ENCODE data around the gene RBM38.

RBM38 gene

GRCh38 chr20:57443349-57444265 is 52.4 kb downstream of the RBM38 start:
- Histone ChIP-seq H3K4me1 (ENCODE audit: insufficient read depth, low read length) (peaks cover 69% of the 10 kb centered on the region), H3K27ac (ENCODE audit: low read depth, low read length) (peak overlapping the region; percentile 96), H3K36me3 (ENCODE audit: insufficient read depth, low read length) (no peaks in the 10 kb centered on the region), H3K4me3 (ENCODE audit: low read depth in 1 of 2, low read length in 2 of 2) (no peak overlapping the region), H3K27me3 (ENCODE audit: control insufficient read depth in 1 of 2, insufficient read depth in 2 of 2, low read length in 2 of 2) (no peaks in the 10 kb centered on the region), H3K9ac (ENCODE audit: low read length) (peak overlapping the region; percentile 24), H3K9me3 (ENCODE audit: low read length) (no peaks in the 10 kb centered on the region)

DNA sequence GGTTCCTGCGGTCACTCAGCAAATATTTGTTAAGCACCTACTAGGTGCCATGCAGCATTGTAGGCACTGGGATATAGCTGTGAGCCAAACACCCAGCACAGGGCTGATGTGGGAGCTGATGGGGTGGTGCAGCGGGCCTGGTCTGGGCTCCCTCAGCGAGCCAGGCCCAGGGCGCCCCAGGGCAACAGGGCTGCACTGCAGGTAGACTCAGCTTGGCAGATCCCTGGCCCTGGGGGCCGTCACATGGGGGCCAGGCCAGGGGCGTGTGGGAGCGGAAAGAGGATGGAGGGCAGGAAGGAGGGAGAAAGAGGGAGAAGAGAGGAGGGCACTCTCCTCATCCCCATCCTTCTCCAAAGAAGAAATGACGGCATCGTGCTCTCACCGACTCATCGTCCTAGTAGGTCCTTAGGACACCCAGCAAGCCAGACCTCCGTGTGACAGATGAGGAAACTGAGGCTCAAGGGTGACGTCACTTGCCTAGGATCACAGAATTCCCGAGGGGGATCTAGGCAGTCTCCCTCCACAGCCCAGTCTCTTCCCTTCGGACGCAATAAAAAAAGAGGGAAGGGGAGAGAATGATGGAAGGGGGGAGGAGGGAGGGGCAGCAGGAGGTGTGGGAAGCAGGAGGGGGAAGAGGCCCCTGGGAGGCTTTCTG is 53.3 kb downstream of the RBM38 start:
- peaks cover 66% of the 10 kb centered on the region for H3K4me1 ChIP-seq (ENCODE audit: insufficient read depth, low read length)
- H3K27me3 ChIP-seq (ENCODE audit: control insufficient read depth in 1 of 2, insufficient read depth in 2 of 2, low read length in 2 of 2): no peaks in the 10 kb centered on the region
- no peak overlapping the region for H3K9ac ChIP-seq (ENCODE audit: low read length)
- H3K9me3 ChIP-seq (ENCODE audit: low read length): no peaks in the 10 kb centered on the region
- H3K27ac ChIP-seq (ENCODE audit: low read depth, low read length): peak overlapping the region; percentile 96
- H3K36me3 ChIP-seq (ENCODE audit: insufficient read depth, low read length): no peaks in the 10 kb centered on the region
- no peak overlapping the region for H3K4me3 ChIP-seq (ENCODE audit: low read depth in 1 of 2, low read length in 2 of 2)

DNA sequence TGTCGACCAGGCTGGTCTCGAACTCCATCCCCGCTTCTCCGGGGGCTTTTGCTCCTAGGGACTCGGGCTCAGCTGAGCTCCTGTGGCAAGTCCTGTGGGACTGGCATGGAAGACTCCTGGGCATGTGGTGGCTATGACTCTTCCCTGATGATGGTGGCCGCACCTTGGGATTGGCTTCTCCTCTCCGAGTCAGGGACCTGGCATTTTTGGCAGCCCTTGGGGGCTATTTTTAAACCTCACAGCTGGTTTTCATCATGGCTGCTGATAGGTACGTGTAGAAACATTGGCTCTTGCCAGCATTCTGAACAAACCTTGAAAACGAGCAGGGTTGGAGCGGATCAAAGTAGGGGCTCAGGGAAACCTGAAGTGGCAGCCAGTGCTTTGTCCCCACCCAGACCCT is 54.1 kb downstream of the RBM38 start:
- Histone ChIP-seq H3K9me3 (ENCODE audit: low read length) (no peaks in the 10 kb centered on the region), H3K9ac (ENCODE audit: low read length) (no peak overlapping the region), H3K4me3 (ENCODE audit: low read depth in 1 of 2, low read length in 2 of 2) (no peak overlapping the region), H3K27me3 (ENCODE audit: control insufficient read depth in 1 of 2, insufficient read depth in 2 of 2, low read length in 2 of 2) (no peaks in the 10 kb centered on the region), H3K36me3 (ENCODE audit: insufficient read depth, low read length) (no peaks in the 10 kb centered on the region), H3K27ac (ENCODE audit: low read depth, low read length) (peak overlapping the region; percentile 71), H3K4me1 (ENCODE audit: insufficient read depth, low read length) (peaks cover 66% of the 10 kb centered on the region)

DNA sequence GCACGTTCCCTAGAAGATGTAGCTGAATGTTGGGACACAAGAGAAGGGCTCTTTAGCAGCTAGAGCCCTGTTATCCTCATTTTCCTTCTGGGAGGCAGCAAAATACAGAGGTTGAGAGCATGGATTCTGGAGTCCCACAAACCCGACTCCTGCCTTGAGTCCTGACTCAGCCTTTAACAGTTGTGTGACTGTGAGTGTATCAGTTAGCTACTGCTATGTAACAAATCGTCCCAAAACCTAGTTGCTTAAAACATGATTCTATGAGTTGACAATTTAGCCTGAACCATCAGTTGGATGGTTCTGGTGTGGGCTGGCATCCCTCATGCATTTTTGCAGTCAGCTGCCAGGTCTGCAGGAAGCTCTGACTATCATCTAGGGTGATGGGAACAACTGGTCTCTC is 54.6 kb downstream of the RBM38 start:
- Histone ChIP-seq H3K4me1 (ENCODE audit: insufficient read depth, low read length) (peaks cover 66% of the 10 kb centered on the region), H3K9ac (ENCODE audit: low read length) (no peak overlapping the region), H3K27ac (ENCODE audit: low read depth, low read length) (peak overlapping the region; percentile 71), H3K36me3 (ENCODE audit: insufficient read depth, low read length) (no peaks in the 10 kb centered on the region), H3K27me3 (ENCODE audit: control insufficient read depth in 1 of 2, insufficient read depth in 2 of 2, low read length in 2 of 2) (no peaks in the 10 kb centered on the region), H3K9me3 (ENCODE audit: low read length) (no peaks in the 10 kb centered on the region), H3K4me3 (ENCODE audit: low read depth in 1 of 2, low read length in 2 of 2) (no peak overlapping the region)

DNA sequence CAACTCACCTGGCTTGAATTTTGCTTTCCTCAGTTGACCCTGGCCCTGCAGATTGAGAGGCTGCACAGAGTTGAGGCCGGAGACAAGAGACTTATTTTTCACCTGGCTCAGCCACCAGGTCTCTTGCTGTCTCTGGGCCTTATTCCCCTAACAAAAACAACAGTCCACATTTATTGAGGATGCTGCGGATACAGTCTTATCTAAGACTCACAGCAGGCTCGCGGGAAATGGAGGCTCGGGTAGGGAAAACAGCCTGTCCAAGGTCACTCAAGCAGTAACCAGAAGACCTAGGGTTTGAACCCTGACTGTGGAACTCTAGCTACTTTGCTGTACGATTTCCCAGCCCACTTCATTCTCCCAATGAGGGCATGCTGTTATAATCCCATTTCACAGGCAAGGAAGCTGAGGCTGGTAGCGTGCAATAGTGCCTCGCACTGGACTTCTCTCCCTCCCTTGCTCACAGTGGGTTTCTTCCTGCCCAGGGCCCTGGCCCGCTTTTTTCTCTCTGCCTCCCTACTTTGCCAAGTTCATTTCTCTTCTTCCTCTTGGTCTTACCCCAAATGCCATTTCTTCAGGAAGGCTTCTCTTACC is 57.7 kb downstream of the RBM38 start:
- no peak overlapping the region for H3K27ac ChIP-seq (ENCODE audit: low read depth, low read length)
- no peaks in the 10 kb centered on the region for H3K27me3 ChIP-seq (ENCODE audit: control insufficient read depth in 1 of 2, insufficient read depth in 2 of 2, low read length in 2 of 2)
- no peak overlapping the region for H3K4me3 ChIP-seq (ENCODE audit: low read depth in 1 of 2, low read length in 2 of 2)
- peaks cover 58% of the 10 kb centered on the region for H3K4me1 ChIP-seq (ENCODE audit: insufficient read depth, low read length)
- H3K36me3 ChIP-seq (ENCODE audit: insufficient read depth, low read length): no peaks in the 10 kb centered on the region
- no peak overlapping the region for H3K9ac ChIP-seq (ENCODE audit: low read length)
- H3K9me3 ChIP-seq (ENCODE audit: low read length): no peaks in the 10 kb centered on the region

GRCh38 chr20:57449398-57450354 is 58.5 kb downstream of the RBM38 start:
- peaks cover 52% of the 10 kb centered on the region for H3K4me1 ChIP-seq (ENCODE audit: insufficient read depth, low read length)
- H3K27ac ChIP-seq (ENCODE audit: low read depth, low read length): peak overlapping the region; percentile 57
- no peak overlapping the region for H3K9ac ChIP-seq (ENCODE audit: low read length)

GRCh38 chr20:57450419-57450818 is 59.2 kb downstream of the RBM38 start:
- Histone ChIP-seq H3K9me3 (ENCODE audit: low read length) (no peaks in the 10 kb centered on the region), H3K27ac (ENCODE audit: low read depth, low read length) (peak overlapping the region; percentile 57), H3K36me3 (ENCODE audit: insufficient read depth, low read length) (no peaks in the 10 kb centered on the region), H3K9ac (ENCODE audit: low read length) (no peak overlapping the region), H3K4me3 (ENCODE audit: low read depth in 1 of 2, low read length in 2 of 2) (no peak overlapping the region), H3K4me1 (ENCODE audit: insufficient read depth, low read length) (peaks cover 44% of the 10 kb centered on the region), H3K27me3 (ENCODE audit: control insufficient read depth in 1 of 2, insufficient read depth in 2 of 2, low read length in 2 of 2) (no peaks in the 10 kb centered on the region)

More at GRCh38 chr20:57449398-57450354, 58.5 kb downstream of the RBM38 start:
- Histone ChIP-seq H3K4me3 (ENCODE audit: low read depth in 1 of 2, low read length in 2 of 2) (no peak overlapping the region), H3K27me3 (ENCODE audit: control insufficient read depth in 1 of 2, insufficient read depth in 2 of 2, low read length in 2 of 2) (no peaks in the 10 kb centered on the region), H3K36me3 (ENCODE audit: insufficient read depth, low read length) (no peaks in the 10 kb centered on the region), H3K9me3 (ENCODE audit: low read length) (no peaks in the 10 kb centered on the region)

GRCh38 chr20:57450931-57451330 is 59.7 kb downstream of the RBM38 start:
- no peaks in the 10 kb centered on the region for H3K27me3 ChIP-seq (ENCODE audit: control insufficient read depth in 1 of 2, insufficient read depth in 2 of 2, low read length in 2 of 2)
- peaks cover 39% of the 10 kb centered on the region for H3K4me1 ChIP-seq (ENCODE audit: insufficient read depth, low read length)
- no peak overlapping the region for H3K4me3 ChIP-seq (ENCODE audit: low read depth in 1 of 2, low read length in 2 of 2)
- H3K27ac ChIP-seq (ENCODE audit: low read depth, low read length): peak overlapping the region; percentile 57
- H3K36me3 ChIP-seq (ENCODE audit: insufficient read depth, low read length): no peaks in the 10 kb centered on the region
- H3K9ac ChIP-seq (ENCODE audit: low read length): no peak overlapping the region
- no peaks in the 10 kb centered on the region for H3K9me3 ChIP-seq (ENCODE audit: low read length)

- peaks cover 36% of the 10 kb centered on the region for H3K4me1 ChIP-seq (ENCODE audit: insufficient read depth, low read length)
- peak overlapping the region; percentile 57 for H3K27ac ChIP-seq (ENCODE audit: low read depth, low read length)
- no peak overlapping the region for H3K9ac ChIP-seq (ENCODE audit: low read length)
- H3K4me3 ChIP-seq (ENCODE audit: low read depth in 1 of 2, low read length in 2 of 2): no peak overlapping the region
- H3K27me3 ChIP-seq (ENCODE audit: control insufficient read depth in 1 of 2, insufficient read depth in 2 of 2, low read length in 2 of 2): no peaks in the 10 kb centered on the region
- H3K9me3 ChIP-seq (ENCODE audit: low read length): no peaks in the 10 kb centered on the region
- H3K36me3 ChIP-seq (ENCODE audit: insufficient read depth, low read length): no peaks in the 10 kb centered on the region
Measured at GRCh38 chr20:57451431-57451794, 60.2 kb downstream of the RBM38 start.

DNA sequence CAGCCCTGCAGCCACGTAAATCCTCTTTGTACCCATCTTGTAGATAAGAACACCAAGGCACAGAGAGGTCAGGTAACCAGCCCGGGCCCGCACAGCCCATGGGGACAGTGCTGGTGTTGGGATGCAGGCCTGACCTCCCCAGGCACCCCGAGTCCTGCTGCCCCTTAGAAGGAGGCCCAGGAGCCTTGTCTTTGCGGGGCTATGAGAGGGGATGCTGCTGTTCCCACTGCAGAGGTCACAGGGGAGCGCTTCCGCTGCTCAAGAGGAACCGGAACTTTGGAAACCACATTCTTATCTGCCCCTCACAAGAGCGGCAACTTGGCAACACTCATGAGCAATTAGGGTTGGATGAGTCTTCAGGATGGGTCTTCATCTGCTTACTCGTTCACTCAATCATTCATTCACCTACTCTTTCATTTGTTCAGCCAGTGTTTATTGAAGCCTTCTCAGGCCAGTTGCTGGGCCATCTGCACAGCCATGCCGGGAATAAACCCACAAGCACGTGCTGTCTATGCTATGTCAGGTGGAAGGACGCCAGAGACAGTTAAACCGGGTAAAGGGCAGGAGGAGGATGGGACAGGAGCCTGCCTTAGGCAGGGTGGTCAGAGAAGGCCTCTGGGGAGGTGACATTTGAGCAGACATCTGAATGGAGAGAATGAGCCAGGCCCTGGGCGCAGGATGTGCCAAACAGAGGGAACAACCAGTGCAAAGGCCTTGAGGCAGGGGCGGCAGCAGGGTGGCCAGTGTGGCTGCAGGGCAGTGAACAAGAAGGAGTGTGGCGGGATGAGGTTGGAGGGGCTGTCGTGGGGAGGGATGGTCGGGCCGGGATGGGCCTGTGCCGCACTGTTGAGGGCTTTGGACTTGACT is 60.8 kb downstream of the RBM38 start:
- H3K4me3 ChIP-seq (ENCODE audit: low read depth in 1 of 2, low read length in 2 of 2): no peak overlapping the region
- no peaks in the 10 kb centered on the region for H3K36me3 ChIP-seq (ENCODE audit: insufficient read depth, low read length)
- H3K9ac ChIP-seq (ENCODE audit: low read length): no peak overlapping the region
- peak overlapping the region; percentile 57 for H3K27ac ChIP-seq (ENCODE audit: low read depth, low read length)
- peaks cover 37% of the 10 kb centered on the region for H3K4me1 ChIP-seq (ENCODE audit: insufficient read depth, low read length)
- no peaks in the 10 kb centered on the region for H3K27me3 ChIP-seq (ENCODE audit: control insufficient read depth in 1 of 2, insufficient read depth in 2 of 2, low read length in 2 of 2)
- H3K9me3 ChIP-seq (ENCODE audit: low read length): no peaks in the 10 kb centered on the region

Measured in muscle layer of colon (tissue), 2 donors.